Ascending aorta (tissue), 2 donors: ENCODE results near the gene MYCL. TPM values are rescaled to one million over a fixed set of nuclear protein-coding genes. Genes with fewer than 3 reads are reported as not detected.

Source experiments
- DNase-seq, 2 donors: peaks; one replicate each; pipeline ENCODE4 v3.0.0-alpha.2; 2019; ENCODE audit warnings: low spot score in 2 of 2
- H3K27ac ChIP-seq, 2 donors: fragments of 200-600 bp; sonication (generic); one replicate each; pipeline ENCODE4 v1.5.1; 2016 to 2017; ENCODE audit warnings: mild to moderate bottlenecking in 1 of 2
- H3K27me3 ChIP-seq: fragments of 200-600 bp; sonication (generic); one replicate; pipeline ENCODE4 v1.5.1; 2017
- H3K36me3 ChIP-seq, 2 donors: fragments of 200-600 bp; sonication (generic); one replicate each; pipeline ENCODE4 v1.5.1; 2016
- H3K4me1 ChIP-seq, 2 donors: fragments of 200-600 bp; sonication (generic); one replicate each; pipeline ENCODE4 v1.5.1; 2016 to 2017; ENCODE audit warnings: mild to moderate bottlenecking in 1 of 2
- H3K4me3 ChIP-seq, 2 donors: fragments of 200-600 bp; sonication (generic); one replicate each; pipeline ENCODE4 v1.5.1; 2016 to 2017; ENCODE audit warnings: mild to moderate bottlenecking in 1 of 2
- H3K9me3 ChIP-seq, 2 donors: fragments of 200-600 bp; sonication (generic); one replicate each; pipeline ENCODE4 v1.5.1; 2016
- intact Hi-C: fragments of 100-400 bp; cut with DNase I; formaldehyde crosslinking; loops from one replicate; pipeline ENCODE4 v1.15.1; 2023
- total RNA-seq: library from RNA; depleted of rRNA; stranded (reverse); fragments of >200 nt; gene quantifications from one replicate; pipeline ENCODE4 v1.1.0, GENCODE V29; 2016
- TF ChIP-seq, protein P1 (sequence below), 3 experiments: fragments of 200-600 bp in 2 of 3; fragments of 450-650 bp in 1 of 3; sonication (generic) in 2 of 3; IDR thresholded peaks; one replicate each; pipeline ENCODE4 v1.5.1; 2016 to 2019; ENCODE audit warnings: antibody characterized with exemption in 3 of 3, mild to moderate bottlenecking in 1 of 3, moderate library complexity in 1 of 3

The MYCL gene
- total RNA-seq, 1 donor from 2014 or later, result 22.1 TPM

DNA sequence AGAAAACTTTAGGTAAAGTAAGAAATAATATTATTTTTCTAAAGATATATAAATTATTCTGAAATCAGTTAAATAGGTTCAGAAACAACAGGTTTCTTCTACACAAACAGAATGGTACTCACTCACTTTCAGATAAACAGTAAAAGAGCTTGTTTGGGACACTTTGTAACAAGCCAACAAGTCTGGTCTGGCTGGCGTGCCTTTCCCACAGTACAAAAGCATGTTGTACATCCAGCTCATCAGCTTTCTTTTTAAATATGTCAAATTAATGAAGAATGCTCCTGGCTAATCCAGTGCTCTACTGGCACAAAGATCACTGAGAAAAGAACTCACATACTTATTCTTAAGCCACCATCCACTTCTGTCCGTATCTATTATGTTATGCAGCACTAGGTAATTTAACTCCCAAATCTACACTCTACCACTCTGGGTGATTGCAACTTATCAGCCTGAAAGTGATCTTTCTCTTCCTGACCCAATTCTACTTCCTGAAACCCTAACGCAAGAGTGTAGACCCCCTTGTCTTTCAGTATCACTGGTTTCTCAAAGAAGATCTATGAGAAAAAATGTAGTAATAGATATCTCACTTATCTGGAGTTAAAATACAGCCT is 51.0 kb downstream of the MYCL start:
- H3K36me3 ChIP-seq, result peaks cover 0 to 46% of the 10 kb centered on the region in 2 donors
- no peaks in the 10 kb centered on the region for H3K4me1 ChIP-seq
- TF ChIP-seq, protein P1, sequence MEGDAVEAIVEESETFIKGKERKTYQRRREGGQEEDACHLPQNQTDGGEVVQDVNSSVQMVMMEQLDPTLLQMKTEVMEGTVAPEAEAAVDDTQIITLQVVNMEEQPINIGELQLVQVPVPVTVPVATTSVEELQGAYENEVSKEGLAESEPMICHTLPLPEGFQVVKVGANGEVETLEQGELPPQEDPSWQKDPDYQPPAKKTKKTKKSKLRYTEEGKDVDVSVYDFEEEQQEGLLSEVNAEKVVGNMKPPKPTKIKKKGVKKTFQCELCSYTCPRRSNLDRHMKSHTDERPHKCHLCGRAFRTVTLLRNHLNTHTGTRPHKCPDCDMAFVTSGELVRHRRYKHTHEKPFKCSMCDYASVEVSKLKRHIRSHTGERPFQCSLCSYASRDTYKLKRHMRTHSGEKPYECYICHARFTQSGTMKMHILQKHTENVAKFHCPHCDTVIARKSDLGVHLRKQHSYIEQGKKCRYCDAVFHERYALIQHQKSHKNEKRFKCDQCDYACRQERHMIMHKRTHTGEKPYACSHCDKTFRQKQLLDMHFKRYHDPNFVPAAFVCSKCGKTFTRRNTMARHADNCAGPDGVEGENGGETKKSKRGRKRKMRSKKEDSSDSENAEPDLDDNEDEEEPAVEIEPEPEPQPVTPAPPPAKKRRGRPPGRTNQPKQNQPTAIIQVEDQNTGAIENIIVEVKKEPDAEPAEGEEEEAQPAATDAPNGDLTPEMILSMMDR (IDR thresholded peaks at IDR 0.05), result no peak
- no peaks in the 10 kb centered on the region for H3K27me3 ChIP-seq
- H3K4me3 ChIP-seq, result no peak overlapping the region
- H3K27ac ChIP-seq, result no peak overlapping the region
- DNase-seq, result no peak
- intact Hi-C loops, result no loop called here
- no peaks in the 10 kb centered on the region for H3K9me3 ChIP-seq

DNA sequence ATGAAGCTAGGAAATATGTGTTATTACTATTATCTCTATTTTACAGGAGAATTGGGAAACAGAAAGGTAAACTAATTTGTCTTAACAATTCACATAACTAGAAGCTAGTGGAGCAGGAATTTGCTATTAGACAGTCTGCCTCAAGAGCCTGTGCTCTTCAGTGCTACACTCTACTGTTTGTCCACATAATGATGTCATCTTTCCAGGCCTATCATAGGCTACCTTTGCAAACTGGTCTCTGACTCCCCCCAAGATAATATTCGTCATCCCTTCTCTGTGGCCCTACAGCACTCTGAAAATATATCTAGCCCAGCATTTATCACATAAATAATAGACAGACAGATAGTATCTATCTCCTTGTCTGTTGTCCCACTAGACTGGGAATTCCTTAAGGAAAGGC is 52.5 kb downstream of the MYCL start:
- DNase-seq, result no peak
- Histone ChIP-seq H3K9me3 (no peaks in the 10 kb centered on the region), H3K4me3 (no peak overlapping the region), H3K4me1 (peaks cover 0 to 2% of the 10 kb centered on the region in 2 donors), H3K27ac (no peak overlapping the region), H3K36me3 (peaks cover 2 to 43% of the 10 kb centered on the region in 2 donors), H3K27me3 (no peaks in the 10 kb centered on the region)
- TF ChIP-seq, protein P1 (IDR thresholded peaks at IDR 0.05), result no peak
- intact Hi-C loops, result no loop called here

DNA sequence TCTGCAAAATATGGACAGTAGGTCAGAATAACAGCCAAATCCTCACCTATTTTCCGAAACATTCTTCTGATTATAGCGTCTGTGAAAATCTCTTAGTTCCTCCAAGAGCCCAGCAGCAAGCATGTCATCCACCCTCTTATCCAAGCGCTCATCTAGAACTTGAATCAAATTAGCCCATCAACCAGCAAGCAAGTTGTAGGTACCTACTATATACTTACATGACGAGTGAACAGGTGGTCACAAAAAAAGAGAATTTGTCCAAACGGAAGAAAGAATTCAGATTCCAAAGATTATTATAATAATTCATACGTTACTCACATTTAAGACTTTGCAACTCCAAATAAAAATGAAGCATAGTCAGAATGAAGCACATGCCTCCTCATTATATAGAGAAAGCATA is 53.8 kb downstream of the MYCL start:
- TF ChIP-seq, protein P1 (IDR thresholded peaks at IDR 0.05), result no peak
- Histone ChIP-seq H3K36me3 (peaks cover 12 to 49% of the 10 kb centered on the region in 2 donors), H3K27ac (no peak overlapping the region), H3K9me3 (no peaks in the 10 kb centered on the region), H3K4me1 (peaks cover 0 to 2% of the 10 kb centered on the region in 2 donors), H3K4me3 (no peak overlapping the region), H3K27me3 (no peaks in the 10 kb centered on the region)
- intact Hi-C loops, result no loop called here
- no peak for DNase-seq

DNA sequence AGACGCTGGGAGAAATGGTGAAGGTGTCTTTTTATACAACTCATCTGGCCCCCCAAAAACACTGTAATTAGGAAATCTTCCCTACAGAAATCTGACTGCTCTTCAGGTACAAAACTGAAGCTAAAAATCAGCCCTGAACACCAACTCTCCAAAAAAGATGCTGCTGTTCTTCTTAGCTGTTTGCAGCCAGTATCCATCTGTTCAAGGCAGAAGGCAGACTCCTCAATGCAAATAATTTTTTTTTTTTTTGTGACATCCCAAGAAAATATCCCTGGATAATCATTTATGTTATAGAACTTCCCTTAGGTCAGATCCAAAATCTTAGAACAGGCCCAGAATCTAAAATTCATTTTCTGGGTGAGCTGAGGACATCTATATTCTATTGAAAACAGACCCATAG is 54.9 kb downstream of the MYCL start:
- TF ChIP-seq, protein P1 (IDR thresholded peaks at IDR 0.05), result no peak
- intact Hi-C loops, result no loop called here
- no peak overlapping the region for H3K27ac ChIP-seq
- peaks cover 0 to 2% of the 10 kb centered on the region in 2 donors for H3K4me1 ChIP-seq
- no peak for DNase-seq
- H3K36me3 ChIP-seq, result peaks cover 18 to 52% of the 10 kb centered on the region in 2 donors
- H3K9me3 ChIP-seq, result no peaks in the 10 kb centered on the region
- H3K4me3 ChIP-seq, result no peak overlapping the region
- H3K27me3 ChIP-seq, result no peaks in the 10 kb centered on the region

DNA sequence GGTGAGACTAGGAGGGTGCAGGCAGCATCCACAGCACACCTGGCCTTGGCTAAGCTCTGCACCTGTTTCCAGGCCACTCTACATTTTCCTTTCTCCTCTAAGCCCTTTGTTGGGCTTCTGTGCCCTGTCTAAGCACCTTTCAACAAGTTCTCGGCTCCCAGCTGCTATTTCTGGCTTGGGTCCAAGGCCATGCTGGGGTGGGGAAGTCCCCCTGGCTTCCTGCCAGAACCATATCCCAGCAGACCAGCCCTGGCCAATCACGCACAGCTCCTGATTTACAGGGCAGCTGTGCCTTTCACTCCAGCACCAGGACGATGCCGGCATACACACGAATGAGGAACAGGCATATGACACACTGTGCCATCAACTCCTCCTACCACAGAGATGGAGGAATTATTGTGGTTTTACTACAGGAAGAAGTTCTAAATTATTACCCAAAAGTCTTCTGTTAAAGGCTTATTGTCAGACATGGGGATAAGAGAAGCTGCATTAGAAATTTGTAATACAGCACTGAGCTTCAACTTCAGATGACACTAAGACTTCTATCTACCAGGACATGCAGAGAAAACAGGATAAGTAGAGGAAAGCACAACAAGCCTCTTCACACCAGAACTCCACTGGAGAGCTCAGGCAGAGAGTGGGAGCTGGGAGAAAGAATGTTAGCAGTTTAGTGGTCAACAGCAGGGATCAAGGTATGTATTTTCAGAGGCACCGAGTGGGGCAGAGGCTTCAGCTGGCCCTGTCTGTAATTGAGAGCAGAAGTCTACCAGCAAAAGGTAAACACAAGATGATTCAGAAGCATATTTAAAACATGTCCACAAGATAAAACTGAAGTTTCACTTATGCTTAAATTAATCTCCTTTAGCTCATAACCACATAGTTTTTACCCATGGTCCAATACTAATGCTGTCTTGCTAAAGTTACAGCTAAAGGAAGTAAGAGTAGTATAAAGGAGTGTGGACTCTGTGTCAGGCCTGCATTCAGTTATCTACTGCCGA is 55.8 kb downstream of the MYCL start:
- H3K36me3 ChIP-seq, result peaks cover 19 to 61% of the 10 kb centered on the region in 2 donors

More for the DNA sequence above, 55.8 kb downstream of the MYCL start:
- DNase-seq, result peak; percentile 54 to 77
- TF ChIP-seq, protein P1 (IDR thresholded peaks at IDR 0.05), result no peak
- H3K27ac ChIP-seq, result no peak overlapping the region
- no peaks in the 10 kb centered on the region for H3K9me3 ChIP-seq
- H3K27me3 ChIP-seq, result no peaks in the 10 kb centered on the region
- intact Hi-C loops, result no loop called here
- H3K4me1 ChIP-seq, result peaks cover 0 to 2% of the 10 kb centered on the region in 2 donors
- H3K4me3 ChIP-seq, result no peak overlapping the region

Other genes with a start within 250 kb of the MYCL start
- gene NT5C1A, start 229.8 kb downstream of the MYCL start, total RNA-seq, result not detected
- not detected for gene HPCAL4, start 210.5 kb downstream of the MYCL start, total RNA-seq
- 58.3 TPM for gene PPIE, start 163.0 kb downstream of the MYCL start, total RNA-seq
- gene OXCT2, start 130.6 kb downstream of the MYCL start, total RNA-seq, result not detected
- gene BMP8B, start 113.1 kb downstream of the MYCL start, total RNA-seq, result not detected
- gene TRIT1, start 18.4 kb downstream of the MYCL start, total RNA-seq, result 12.2 TPM
- gene MFSD2A, start 53.2 kb upstream of the MYCL start, total RNA-seq, result 0.32 TPM
- 252 TPM for gene CAP1, start 138.8 kb upstream of the MYCL start, total RNA-seq
- gene PPT1, start 195.3 kb upstream of the MYCL start, total RNA-seq, result 84.2 TPM